Measurements from ENCODE around the gene NR1D1.

- TF ChIP-seq POLR2AphosphoS5 (IDR thresholded peaks at IDR 0.05; ENCODE audit: low read depth, low read length) (no peak), REST (IDR thresholded peaks at IDR 0.05; ENCODE audit: insufficient read depth in 1 of 2, low read depth in 2 of 2, low read length in 2 of 2) (no peak), TAF1 (IDR thresholded peaks at IDR 0.05; ENCODE audit: borderline replicate concordance, insufficient read depth, low read length) (no peak)
Measured at GRCh38 chr17:40079545-40079944, 20.8 kb downstream of the NR1D1 start.

All from PFSK-1 (cell line).